Measurements from ENCODE around the gene EVI5.

Gene EVI5

DNA sequence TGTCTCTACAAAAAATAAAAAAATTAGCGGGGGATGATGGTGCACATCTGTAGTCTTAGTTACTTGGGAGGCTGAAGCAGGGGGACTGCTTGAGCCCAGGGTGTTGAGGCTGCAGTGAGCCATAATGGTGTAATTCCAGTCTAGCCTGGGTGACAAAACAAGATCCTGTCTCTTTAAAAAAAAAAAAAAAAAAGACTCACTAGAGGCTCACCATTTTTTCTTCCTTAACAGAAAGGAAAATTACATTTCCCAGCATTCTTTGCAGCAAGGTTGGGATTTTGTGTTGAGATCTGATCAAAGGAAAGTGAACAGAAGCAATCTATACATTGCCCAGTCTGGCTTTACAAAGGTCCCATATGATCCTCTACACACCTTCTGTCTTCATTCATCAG lies 319.7 kb downstream of the EVI5 start:
- DNase-seq (ENCODE audit: low read depth in 2 of 2, low spot score in 1 of 2), result no peak

DNA sequence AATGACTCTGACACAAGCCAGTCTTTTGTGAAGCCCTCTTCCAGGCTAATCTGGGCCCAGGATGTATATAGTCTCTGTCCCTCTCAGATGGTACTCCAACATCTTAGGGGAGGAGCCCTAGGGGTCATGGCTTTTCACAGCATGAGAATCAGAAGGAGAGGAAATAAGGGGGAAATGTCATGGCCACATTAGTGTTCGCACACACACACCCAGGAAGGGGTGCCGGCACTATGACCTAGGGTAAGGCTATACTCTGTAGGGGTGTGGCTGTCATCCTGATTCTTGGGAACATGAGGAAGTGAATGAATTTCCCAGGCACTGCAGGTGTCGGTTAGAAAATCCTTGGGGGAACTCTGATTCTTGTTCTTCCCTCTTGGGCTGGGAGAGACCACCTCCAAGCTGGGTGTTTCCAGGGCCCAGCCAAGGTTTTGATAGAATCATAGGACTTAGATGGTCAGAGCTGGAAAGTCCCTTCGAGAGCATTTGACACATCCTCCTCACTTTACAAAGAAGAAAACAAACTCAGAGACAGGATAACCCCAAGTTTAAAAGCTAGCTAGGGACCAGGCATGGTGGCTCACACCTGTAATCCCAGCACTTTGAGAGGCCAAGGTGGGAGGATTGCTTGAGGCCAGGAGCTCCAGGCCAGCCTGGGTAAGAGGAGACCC lies 320.2 kb downstream of the EVI5 start:
- no peak for DNase-seq (ENCODE audit: low read depth in 2 of 2, low spot score in 1 of 2)

DNA sequence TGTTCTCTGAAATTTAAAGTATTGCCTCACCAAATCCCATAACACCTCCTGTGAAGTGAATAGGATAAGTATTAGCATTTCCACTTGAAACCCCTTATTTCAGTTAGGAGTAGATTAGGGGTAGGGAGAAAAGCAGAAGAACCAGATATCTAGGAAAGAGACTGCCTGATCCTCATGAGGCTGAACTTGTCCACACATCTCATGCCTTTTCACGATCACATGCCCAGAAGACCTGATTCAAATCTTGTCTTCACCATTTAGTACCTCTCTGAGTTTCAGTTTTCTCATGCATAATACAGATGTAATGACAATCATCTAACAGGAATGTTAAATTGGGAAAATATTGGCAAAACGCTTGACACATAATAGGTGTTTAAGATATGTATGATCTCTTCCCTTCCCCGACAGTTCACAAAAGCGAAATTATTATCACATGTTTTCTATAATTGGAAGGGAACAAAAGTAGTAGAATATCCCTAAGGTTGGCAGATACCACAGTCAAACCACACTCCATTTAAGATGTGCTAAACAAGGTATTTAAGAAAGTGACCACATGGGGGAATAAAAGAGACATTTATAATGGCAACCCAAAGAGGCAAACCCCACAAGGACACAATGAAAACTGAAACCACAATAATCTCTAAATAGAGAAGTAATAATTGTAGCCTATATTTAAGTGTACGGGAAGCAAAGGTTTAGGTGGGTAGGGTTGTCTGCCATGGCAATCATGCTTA lies 323.4 kb downstream of the EVI5 start:
- DNase-seq (ENCODE audit: low read depth in 2 of 2, low spot score in 1 of 2), result no peak

DNA sequence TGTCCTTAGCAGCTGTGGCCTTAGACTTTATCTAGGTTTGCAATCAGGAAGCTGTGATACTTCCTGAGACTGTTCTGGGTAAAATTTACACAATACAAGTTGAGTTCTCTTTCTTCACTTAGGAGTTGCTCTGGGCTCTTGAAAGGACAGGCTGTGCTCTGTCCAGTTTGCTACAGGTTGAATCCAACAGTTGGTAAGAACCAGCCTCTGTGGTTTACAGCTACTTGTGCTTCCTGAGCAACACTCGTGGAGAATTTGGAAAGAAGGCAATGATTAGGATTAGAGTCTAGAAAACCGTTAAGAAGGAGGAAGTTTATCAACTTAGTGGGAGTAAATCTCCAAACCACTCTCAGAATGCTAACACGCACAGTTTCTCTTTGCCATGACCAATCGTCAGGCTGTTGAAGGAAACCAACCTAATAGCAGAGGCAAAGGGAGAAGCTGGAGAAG lies 325.0 kb downstream of the EVI5 start:
- DNase-seq (ENCODE audit: low read depth in 2 of 2, low spot score in 1 of 2), result no peak
